NCI-H510A (cell line): ENCODE data around the gene NDST3.
A peak's percentile ranks its signal among the peaks of the same experiment; 100 is the strongest.

ENCODE experiments used
- DNase-seq: peaks from one replicate; lab custom pipeline; 2025; lab: John Stamatoyannopoulos, UW

Gene NDST3

DNA sequence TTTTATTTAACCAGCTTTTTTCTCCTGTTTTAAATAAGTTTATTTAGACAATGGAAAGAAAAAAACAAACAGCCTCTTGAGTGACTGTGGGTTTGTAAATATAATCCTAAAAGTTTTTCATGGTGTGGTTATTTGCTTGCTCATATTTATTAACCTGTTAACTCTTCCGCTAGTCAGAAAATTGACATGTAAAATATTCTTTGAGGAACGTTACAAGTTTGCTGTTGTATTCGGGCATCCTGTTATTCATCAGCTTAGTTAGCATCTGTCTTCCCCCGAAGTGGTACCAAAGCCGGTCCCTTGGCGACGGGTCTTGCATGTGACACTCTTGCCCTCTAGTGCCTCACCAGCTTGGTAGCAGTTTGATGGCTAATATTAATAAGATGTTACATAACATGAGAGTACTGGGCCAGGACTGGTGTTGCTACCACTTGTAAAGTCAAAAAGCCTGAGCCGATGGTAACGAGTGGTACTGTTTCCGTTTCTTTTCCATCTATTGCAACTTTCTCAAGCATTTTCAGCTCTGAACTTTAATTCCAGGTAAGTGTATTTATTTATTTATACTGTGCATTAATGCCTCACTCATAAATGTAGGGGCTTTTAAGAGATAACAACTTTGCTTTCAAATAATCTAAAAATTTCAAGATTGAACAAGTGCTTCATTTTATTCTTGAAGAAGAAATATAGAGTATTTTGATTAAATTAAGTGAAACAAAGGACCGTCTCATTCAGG lies at the start of gene NDST3:
NDST3 (plus strand) TSS at position 434 of the 733 bp plus-strand sequence. CDS start 19,425 bp downstream, outside the sequence.
- peak; percentile 13 for DNase-seq

- DNase-seq: no peak
Measured at GRCh38 chr4:117986321-117986720, 48.0 kb upstream of the NDST3 start.

- no peak for DNase-seq
Measured at GRCh38 chr4:117987464-117987863, 46.8 kb upstream of the NDST3 start.

GRCh38 chr4:117996891-117997290 lies 37.4 kb upstream of the NDST3 start:
- DNase-seq: no peak

- no peak for DNase-seq
Measured at GRCh38 chr4:118004088-118004487, 30.2 kb upstream of the NDST3 start.

DNA sequence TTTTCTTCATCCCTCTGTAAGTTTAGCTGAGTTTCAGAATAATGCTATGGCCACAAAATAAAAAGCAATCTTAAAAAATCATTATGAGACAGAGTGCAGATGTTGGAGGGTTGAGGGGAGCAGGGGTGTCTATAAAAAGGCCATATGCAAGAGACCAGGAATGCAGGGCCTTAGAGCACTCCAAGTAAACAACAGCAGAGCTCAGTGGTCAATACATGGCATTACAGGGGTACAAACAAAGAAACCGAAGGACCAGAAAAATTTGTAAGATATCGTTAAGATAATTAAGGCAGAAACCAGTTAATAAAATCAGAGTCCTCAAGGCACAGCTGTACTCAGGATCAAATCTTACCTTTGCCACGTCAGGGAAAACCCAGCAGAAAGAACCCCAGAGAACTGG lies 28.4 kb upstream of the NDST3 start:
- DNase-seq: no peak

- DNase-seq: no peak
Measured at GRCh38 chr4:118012142-118012541, 22.1 kb upstream of the NDST3 start.

- no peak for DNase-seq
Measured at GRCh38 chr4:118014831-118015230, 19.5 kb upstream of the NDST3 start.

GRCh38 chr4:118018381-118019145 lies 15.7 kb upstream of the NDST3 start:
- no peak for DNase-seq

DNA sequence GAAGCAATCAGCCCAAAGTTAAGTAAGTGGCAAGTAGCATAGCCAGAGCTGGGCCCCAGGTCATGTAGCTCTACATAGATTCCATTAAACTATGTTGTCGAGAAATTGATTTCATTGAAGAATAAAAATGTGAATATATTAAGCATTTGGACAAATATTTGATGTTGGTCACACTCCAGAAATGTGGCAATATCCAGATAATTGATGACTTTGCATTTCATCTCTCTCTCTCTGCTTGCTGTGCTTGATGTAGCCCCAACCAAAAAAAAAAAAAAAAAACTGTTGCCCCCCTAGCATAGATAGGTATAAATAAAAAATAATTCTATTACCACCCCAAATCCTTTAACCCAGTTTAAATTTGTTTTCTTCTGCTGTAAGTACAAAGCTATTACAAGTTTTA lies 7.5 kb upstream of the NDST3 start:
- no peak for DNase-seq

DNA sequence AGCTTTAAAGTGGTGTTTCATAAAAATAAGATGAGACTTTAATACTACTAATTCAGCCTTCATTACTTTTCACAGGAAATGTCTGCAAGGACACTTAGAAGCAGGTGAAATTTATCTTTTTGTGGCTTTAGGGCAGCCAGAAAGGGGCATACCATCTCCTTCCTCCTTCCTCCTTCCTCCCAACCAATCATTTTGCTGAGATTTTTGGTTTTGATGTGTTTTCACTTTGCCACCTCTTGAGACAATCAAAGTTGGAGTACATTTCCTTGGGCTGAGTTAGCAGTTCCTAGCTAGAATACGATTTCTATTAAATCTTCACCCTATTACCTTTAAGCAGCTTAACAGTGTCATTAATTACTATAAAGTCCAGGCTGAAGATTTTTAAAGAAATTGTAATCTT lies 5.1 kb upstream of the NDST3 start:
- DNase-seq: no peak

- peak; percentile 0 for DNase-seq
Measured at GRCh38 chr4:118032691-118033090, 1.6 kb upstream of the NDST3 start.

DNA sequence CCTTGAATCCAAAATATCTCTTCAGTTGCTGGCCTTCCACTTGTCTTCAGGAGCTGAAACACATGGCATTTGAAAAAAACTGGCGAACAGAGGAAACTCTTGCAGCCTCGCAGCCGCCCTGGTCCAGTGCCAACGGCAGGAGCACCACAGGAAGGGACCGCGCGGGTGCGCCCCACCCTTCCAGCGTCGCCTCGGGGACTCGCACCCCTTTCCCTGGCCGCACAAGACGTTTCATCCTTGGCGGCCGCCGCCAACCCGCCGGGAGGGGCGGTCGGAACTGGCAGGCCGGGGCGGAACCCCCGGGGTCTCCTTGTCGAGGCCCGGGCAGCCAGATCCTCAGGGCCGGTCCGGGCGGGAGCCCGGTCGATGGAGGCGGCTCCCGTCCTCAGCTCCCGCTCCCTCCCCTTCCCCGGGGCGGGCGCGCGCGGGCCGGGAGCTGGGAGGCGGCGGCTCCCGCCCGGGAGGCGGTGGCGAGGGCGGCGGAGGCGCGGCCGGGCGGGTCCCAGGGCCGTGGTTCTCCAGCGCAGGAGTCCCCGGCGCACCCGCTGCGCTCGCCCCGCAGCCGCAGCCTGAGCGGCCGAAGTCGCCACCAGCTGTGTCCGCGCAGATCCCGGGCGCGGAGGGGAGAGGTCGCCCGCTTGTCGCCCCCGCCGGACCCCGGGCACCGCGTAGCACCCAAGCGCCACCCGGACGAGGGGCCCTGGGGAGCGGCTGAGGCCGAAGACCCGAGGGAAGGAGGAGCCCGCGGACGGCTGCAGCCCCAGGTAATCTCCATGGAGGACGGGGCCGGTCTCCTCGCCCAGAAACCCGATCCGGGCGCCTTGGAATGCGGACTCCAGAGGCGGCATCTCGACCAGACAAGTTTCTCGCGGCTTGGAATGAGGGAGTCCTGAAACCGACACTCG lies 886 bp upstream of the NDST3 start:
- DNase-seq: peak; percentile 44

DNA sequence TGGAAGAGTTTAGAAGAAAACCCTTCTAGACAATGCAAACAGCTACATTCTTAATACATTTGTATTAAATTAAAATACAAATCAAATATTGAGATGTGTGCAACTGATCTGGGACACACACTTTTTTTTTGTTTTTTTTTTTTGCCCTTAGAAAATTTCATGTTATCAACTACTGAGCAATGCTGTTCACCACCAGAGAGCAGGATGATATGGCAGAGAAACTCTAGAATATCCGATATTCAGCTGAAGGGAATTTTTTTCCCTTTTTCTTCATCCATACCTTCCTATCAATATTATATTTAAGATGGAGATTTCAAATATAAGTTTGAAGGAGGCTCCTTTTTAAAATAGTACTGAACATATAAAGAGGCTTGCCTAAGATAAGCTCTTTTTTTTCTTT lies 1.0 kb downstream of the NDST3 start:
- DNase-seq: no peak

DNA sequence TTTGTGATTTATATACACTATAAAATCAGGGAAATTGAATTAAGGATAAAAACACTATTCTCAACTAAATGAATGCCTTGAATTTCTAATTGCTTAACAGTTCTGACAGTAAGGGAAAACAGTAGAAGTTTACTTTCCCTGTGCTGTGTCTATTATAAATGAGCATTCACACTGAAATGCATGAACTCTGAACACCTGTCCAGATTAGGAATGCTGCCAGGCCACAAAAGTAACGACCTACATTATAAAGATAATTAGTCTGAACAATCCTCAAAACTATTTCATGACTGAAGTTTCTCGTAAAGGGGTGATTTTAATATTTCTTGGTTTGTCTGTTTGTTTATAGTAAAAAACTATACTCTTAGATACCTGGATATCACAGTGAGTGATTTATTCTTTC lies 2.0 kb downstream of the NDST3 start:
- DNase-seq: no peak

DNA sequence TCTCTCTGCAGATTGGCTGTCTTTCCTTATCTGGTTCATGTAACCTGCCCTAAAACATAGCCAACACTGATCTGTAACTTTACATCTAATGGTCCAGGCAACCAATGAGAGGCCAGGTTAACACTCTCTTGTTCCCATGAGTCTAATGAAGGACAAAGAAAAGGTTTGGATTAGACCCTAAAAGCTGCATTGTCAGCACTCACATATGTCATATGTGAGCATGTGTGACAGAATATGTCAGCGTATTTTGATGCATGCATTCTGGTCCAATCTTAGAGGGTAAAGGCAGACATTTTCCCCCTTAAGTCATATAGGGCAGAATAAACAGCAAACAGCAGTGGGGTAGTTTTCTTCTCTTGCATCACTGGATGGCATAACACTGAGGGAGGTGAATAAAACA lies 3.7 kb downstream of the NDST3 start:
- no peak for DNase-seq

GRCh38 chr4:118046323-118046722 lies 12.0 kb downstream of the NDST3 start:
- DNase-seq: no peak

DNA sequence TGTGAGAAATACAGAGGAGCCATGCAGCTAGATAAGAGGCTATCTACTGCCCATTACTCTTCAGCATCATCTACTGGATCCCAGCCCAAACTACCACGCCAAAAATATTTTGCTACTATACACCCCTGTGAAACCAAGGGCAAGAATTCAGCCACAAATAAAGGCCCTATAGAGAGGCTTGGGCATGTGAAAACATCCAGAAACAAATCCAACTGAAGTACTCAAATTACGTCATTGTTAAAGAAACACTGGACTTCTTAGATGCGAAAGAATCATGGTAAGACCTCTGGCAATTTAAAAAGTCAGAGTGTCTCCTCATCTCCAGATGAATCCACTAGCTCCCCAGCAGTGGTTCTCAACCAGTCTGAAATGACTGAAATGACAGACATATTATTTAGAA lies 12.8 kb downstream of the NDST3 start:
- no peak for DNase-seq

DNA sequence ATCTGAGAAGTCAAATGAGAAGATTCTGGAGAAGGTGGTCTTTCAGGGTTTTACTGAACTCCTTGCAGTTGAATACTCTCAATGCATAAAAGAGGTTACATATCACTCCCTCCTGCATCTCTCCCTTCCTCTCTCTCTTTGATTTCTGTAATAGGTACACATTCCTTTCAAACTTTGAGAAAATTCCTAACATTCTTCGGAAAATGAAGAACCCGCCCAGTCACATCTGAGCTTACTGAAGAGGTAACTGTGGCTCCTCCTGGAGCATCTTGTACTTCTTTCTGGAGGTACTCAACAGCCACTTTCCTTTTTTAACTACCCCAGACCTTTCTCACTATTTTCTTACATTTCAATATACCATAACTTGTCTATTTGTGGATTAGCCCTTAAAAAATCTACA lies 24.7 kb downstream of the NDST3 start:
- no peak for DNase-seq

GRCh38 chr4:118059397-118059796 lies 25.1 kb downstream of the NDST3 start:
- DNase-seq: no peak

DNA sequence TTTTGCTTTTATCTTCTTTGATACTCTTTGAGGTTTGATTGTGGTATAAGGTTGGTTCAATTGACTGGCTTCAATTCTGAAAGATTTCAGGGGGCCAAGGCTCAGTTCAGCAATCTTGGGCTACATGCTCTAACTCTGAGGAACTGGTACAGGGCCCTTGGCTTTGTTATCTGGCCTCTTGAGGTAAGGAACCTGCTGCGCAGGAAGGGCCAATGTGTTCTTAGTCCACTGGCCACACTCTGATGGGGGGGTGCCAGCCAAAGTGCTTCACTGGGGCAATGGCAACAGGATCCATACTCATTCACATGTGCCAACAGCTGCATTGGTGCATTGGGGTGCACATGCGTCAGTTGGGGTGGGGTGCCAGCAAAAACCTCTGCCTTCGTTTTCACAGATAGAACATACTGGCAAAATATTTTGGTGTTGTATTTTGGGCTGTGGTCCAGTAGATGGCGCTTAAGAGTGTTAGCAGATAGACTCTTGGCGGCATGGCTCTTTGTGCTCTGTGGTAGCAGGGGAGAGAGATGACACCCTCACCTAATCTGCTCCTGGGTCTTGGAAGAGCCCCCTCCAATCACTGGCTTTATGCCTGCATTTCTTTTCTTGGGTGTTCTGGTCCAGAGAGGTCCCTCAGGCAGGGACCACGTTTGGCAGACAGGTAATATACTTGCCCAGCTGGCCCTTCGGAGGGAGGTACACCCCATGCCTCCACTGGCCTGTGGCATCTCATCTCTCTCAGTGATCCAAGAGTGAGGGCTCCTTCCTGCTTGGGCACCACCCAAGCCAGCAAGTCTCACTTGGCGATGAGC lies 42.9 kb downstream of the NDST3 start:
- DNase-seq: no peak

DNA sequence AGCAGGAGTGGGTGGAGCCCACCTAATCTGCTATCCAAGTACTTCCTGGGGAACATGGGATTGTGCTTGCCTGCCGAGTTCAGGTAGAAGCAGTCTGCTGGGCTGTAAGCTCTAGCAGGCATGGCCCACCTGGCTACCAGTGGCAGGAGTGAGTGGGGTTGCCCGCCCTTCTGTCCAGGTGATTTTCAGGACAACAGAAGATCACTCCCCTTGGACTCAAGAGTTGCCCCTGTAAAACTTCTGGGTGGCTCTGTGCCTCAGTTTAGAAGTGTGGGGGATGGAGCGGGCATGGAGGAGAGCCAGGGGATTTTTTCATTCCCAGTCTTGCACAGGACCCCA lies 43.5 kb downstream of the NDST3 start:
- DNase-seq: no peak
